Activated CD8-positive, alpha-beta memory T cell treated with anti-CD3 and anti-CD28 coated beads for 4 hours (primary cell): ENCODE results near the gene SIGLEC9.

ENCODE experiments used
- DNase-seq, 2 donors: peaks; one replicate each; pipeline ENCODE4 v3.0.0-alpha.2; 2020; ENCODE audit warnings: low read depth in 2 of 2

The SIGLEC9 gene

GRCh38 chr19:51144482-51145045, 19.9 kb downstream of the SIGLEC9 start:
- no peak for DNase-seq

GRCh38 chr19:51145916-51146493, 21.3 kb downstream of the SIGLEC9 start:
- DNase-seq = no peak

DNA sequence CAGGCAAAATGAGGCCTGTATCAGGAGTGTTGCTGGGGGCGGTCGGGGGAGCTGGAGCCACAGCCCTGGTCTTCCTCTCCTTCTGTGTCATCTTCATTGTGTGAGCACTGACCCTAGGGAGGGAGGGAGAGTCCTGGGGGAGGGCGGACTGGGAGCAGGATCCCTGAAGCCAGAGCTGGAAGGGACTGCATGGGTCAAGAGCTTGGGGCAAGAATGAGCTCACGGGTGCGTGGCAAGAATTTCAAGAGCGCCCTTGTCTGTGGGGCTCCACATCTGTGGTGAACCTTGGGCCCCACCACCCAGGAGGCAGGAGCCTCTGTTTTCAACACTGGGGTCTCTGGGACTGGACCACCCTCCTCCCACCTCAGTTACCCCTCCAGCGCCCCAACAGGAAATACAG, 22.0 kb downstream of the SIGLEC9 start:
- no peak for DNase-seq

- no peak for DNase-seq
Measured at GRCh38 chr19:51147663-51148062, 23.0 kb downstream of the SIGLEC9 start.

DNA sequence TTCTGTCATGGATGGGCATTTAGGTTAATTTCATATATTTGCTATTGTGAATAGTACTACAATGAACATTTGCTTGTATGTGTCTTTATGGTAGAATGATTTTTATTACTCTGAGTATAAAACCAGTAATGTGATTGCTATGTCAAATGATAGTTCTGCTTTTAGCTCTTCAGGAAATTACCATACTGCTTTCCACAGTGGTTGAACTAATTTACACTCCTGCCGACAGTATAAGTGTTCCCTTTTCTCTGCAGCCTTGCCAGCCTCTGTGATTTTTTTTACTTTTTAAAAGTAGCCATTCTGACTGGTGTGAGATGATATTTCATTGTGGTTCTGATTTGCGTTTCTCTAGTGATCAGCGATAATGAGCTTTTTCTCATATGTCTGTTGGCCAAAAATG, 23.9 kb downstream of the SIGLEC9 start:
- DNase-seq = no peak

GRCh38 chr19:51150627-51151026, 25.9 kb downstream of the SIGLEC9 start:
- no peak for DNase-seq

DNA sequence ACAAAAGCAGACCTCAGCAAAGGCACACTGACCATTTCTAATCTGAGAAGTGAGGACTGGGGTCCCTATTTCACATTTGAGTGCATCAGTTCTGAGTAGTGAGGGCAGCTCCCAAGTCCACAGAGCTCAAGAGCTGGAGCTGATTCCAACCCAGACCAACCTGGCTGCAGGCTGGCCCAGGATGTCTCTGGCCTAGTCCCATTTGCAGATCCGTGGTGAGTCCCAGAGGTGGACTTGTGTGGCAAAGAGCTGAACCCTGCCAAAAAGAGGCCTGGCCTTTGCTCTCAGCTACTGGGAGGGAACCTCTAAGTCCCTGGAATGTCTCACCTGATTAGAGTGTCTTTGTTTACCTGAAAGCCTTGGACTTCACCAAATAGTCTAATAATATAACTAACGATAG, 32.0 kb downstream of the SIGLEC9 start:
- no peak for DNase-seq

- DNase-seq = no peak
Measured at GRCh38 chr19:51157265-51157664, 32.6 kb downstream of the SIGLEC9 start.

DNA sequence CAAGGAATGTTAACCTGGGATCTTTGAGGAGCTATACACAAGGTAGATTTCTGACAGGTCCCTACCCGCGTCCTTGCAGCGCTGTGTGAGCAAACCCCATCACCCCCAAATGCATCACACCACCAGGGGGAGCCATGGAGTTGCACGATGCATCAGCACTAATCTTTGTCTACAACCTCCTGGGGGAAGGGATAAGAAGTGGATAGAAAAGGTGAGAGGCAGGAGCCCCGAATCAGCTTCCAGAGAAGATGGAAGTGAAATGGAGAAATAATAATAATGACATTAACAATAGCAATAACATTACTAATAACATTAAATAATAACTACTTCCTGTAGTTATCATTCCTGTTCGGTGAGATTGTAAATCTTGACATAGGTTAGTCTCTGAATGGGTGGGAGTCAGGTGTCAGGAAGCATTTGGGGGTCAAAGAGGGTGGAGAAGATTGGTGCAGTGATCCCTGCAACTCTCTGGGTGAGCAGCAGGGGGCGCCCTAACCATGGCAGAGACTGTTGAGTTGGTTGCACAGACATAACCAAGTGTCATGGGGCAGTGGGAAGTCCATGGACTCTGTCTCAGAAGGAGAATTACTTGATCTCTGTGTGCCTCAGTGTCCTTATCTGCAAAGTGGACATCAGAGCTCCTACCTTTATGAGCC, 33.9 kb downstream of the SIGLEC9 start:
- DNase-seq = peak; percentile 45 to 55

DNA sequence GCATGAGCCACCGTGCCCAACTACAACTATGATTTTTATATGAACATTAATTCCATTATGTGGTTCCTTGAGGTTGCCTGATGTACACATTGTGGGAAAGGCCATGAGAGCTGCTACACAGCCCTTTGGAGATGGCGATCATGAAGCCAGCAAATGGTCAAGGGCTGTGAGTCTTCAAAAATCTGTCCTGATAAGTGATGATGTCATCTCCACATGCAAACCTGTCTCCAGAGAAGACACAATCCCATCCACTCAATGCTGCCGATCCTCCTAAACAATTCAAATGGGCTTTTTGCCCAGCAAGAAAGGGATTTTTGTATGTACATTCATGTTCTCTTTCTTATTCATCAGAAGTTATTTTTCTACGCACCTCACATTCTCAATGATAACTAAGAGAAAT, 35.0 kb downstream of the SIGLEC9 start:
- DNase-seq = no peak

- no peak for DNase-seq
Measured at GRCh38 chr19:51161266-51161665, 36.6 kb downstream of the SIGLEC9 start.

DNA sequence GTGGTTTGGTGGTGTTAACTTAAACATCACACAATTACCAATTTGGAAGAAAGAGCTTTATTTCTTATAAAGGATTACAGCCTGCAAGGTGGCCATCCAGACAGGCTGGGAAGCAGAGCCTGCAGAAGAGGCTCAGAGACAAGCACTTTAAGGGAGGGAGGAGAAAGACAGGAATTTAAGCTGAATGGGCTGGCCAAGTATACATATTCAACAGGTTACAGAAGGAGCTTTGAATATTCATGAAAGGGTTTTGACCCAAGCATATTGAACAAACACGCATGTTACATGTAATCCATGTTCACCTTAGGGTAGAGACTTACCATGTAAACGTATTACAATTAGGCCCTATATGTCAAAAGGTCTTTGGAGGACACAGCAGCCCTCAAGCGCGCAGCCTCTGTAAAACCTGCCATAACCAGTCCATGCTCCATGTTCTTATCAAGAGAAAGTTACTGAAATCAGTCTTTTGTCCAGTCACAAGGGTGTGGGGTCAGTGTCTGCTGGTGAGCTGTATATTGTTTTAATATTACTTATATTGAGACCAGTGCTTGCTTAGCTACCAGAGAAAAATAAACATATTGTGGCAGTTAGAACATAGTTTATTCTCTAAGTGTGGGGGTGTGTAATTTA, 37.3 kb downstream of the SIGLEC9 start:
- DNase-seq = no peak

DNA sequence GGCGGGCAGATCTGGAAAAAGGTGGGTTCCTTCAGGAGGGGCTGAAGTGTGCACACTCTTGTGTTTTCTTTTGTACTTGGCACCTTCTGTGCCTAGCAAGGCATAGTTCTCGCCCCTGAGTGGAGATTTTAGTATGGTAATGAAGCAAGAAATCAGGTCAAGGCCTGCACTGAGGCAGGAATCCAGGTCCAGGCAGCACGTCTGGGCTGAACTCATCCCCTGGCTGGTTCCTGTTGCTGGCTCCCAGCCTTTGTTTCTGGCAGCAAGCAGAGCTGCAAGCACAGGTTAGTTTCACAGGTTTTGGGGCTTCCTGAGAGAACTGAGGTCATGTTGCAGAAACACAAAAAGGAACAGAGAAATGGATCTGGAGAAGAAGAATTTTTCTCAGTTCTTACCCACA, 38.6 kb downstream of the SIGLEC9 start:
- DNase-seq = no peak

GRCh38 chr19:51164215-51164614, 39.5 kb downstream of the SIGLEC9 start:
- no peak for DNase-seq

GRCh38 chr19:51166846-51167490, 42.3 kb downstream of the SIGLEC9 start:
- peak; percentile 14 to 17 for DNase-seq

- no peak for DNase-seq
Measured at GRCh38 chr19:51168564-51169282, 44.0 kb downstream of the SIGLEC9 start.

GRCh38 chr19:51169283-51169918, 44.7 kb downstream of the SIGLEC9 start:
- peak; percentile 25 to 31 for DNase-seq

GRCh38 chr19:51172223-51172622, 47.5 kb downstream of the SIGLEC9 start:
- no peak for DNase-seq

GRCh38 chr19:51173681-51174080, 49.0 kb downstream of the SIGLEC9 start:
- DNase-seq = no peak

- DNase-seq = no peak
Measured at GRCh38 chr19:51179256-51179655, 54.5 kb downstream of the SIGLEC9 start.
